ENCODE data around the gene BCAR3.

Gene BCAR3

GRCh38 chr1:93692026-93692425 lies 10.4 kb upstream of the BCAR3 start:
- H3K4me1 ChIP-seq (ENCODE audit: control insufficient read depth in 1 of 2, insufficient read depth in 1 of 2, low read depth in 1 of 2, low read length in 1 of 2): no peaks in the 10 kb centered on the region
- no peak overlapping the region for H3K4me3 ChIP-seq (ENCODE audit: low read depth in 1 of 2, low read length in 1 of 2)
- H3K27ac ChIP-seq: no peak overlapping the region
- no peaks in the 10 kb centered on the region for H3K9me3 ChIP-seq
- TF ChIP-seq CTCF (IDR thresholded peaks at IDR 0.05): no peak
- H3K27me3 ChIP-seq: peaks cover 27% of the 10 kb centered on the region
- no peaks in the 10 kb centered on the region for H3K36me3 ChIP-seq

- Histone ChIP-seq H3K4me3 (ENCODE audit: low read depth in 1 of 2, low read length in 1 of 2) (no peak overlapping the region), H3K9me3 (no peaks in the 10 kb centered on the region), H3K27me3 (peaks cover 34% of the 10 kb centered on the region), H3K4me1 (ENCODE audit: control insufficient read depth in 1 of 2, insufficient read depth in 1 of 2, low read depth in 1 of 2, low read length in 1 of 2) (no peaks in the 10 kb centered on the region), H3K27ac (no peak overlapping the region), H3K36me3 (no peaks in the 10 kb centered on the region)
- no peak for TF ChIP-seq CTCF (IDR thresholded peaks at IDR 0.05)
Measured at GRCh38 chr1:93690921-93691789, 9.5 kb upstream of the BCAR3 start.

DNA sequence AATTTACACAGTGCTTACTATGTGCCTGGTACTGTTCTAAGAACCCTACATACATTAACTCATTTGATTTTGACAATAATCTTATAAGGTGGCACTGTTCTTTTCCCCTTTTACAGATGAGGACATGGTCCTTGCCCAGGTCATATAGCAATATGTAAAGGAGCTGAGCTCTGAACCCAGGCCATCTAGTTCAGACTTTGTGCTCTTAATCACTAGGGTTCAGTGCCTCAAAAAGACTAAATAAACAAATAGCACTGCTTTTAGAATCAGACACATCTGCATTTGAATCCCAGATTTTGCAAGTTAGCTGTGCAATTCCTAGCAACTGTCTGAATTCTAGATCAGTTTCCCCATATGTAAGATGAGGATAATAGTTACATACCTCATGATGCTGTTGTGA lies 8.7 kb upstream of the BCAR3 start:
- no peak for TF ChIP-seq CTCF (IDR thresholded peaks at IDR 0.05)
- peaks cover 43% of the 10 kb centered on the region for H3K27me3 ChIP-seq
- no peak overlapping the region for H3K4me3 ChIP-seq (ENCODE audit: low read depth in 1 of 2, low read length in 1 of 2)
- H3K36me3 ChIP-seq: no peaks in the 10 kb centered on the region
- no peaks in the 10 kb centered on the region for H3K4me1 ChIP-seq (ENCODE audit: control insufficient read depth in 1 of 2, insufficient read depth in 1 of 2, low read depth in 1 of 2, low read length in 1 of 2)
- H3K27ac ChIP-seq: no peak overlapping the region
- no peaks in the 10 kb centered on the region for H3K9me3 ChIP-seq

- Histone ChIP-seq H3K27ac (no peak overlapping the region), H3K9me3 (no peaks in the 10 kb centered on the region), H3K36me3 (no peaks in the 10 kb centered on the region), H3K27me3 (peaks cover 49% of the 10 kb centered on the region), H3K4me3 (ENCODE audit: low read depth in 1 of 2, low read length in 1 of 2) (no peak overlapping the region), H3K4me1 (ENCODE audit: control insufficient read depth in 1 of 2, insufficient read depth in 1 of 2, low read depth in 1 of 2, low read length in 1 of 2) (no peaks in the 10 kb centered on the region)
- TF ChIP-seq CTCF (IDR thresholded peaks at IDR 0.05): no peak
Measured at GRCh38 chr1:93689521-93690223, 8.0 kb upstream of the BCAR3 start.

- Histone ChIP-seq H3K4me1 (ENCODE audit: control insufficient read depth in 1 of 2, insufficient read depth in 1 of 2, low read depth in 1 of 2, low read length in 1 of 2) (no peaks in the 10 kb centered on the region), H3K9me3 (no peaks in the 10 kb centered on the region), H3K4me3 (ENCODE audit: low read depth in 1 of 2, low read length in 1 of 2) (no peak overlapping the region), H3K27ac (no peak overlapping the region), H3K36me3 (no peaks in the 10 kb centered on the region), H3K27me3 (peaks cover 58% of the 10 kb centered on the region)
- TF ChIP-seq CTCF (IDR thresholded peaks at IDR 0.05): no peak
Measured at GRCh38 chr1:93687542-93687941, 5.9 kb upstream of the BCAR3 start.

All from neutrophil (primary cell).